ENCODE data around the gene CRY2. TPM values are rescaled to one million over a fixed set of nuclear protein-coding genes. Genes with fewer than 3 reads are reported as not detected.

Gene CRY2
- polyA plus RNA-seq, 1 experiment = 16.7 TPM

DNA sequence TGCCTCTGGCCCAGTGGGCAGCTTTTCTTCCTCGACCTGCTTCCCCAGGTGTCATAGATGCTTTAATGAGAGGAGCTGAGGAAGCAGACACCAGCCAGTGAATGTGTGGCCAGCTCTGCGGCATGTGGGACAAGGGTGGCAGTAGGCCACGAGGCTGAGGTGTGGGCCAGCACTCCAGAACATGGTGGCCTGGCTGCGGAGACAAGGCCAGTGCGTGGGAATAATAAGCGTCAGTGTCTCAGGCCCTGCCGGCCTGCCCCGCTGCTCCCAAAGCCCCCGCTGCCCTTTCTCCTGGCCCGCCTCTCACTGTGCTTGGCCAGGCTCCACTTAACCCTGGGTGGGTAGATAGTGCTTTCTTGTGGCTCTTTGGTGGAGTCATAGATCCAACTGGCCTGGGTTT, 40.3 kb downstream of the CRY2 start:
- ChIA-PET CTCF (interaction anchor here (0.5 to 3.9 kb wide), 3 partner anchors 15 to 62 kb away, joined by 3 to 11 read pairs (median 4); no protein-coding TSS in a partner anchor), POLR2A (no interaction called here)
- H3K27me3 ChIP-seq (ENCODE audit: control insufficient read depth, insufficient read depth, low read length) = peaks cover 3% of the 10 kb centered on the region; the same call in 1 of the 2 replicates
- TF ChIP-seq, protein P1, sequence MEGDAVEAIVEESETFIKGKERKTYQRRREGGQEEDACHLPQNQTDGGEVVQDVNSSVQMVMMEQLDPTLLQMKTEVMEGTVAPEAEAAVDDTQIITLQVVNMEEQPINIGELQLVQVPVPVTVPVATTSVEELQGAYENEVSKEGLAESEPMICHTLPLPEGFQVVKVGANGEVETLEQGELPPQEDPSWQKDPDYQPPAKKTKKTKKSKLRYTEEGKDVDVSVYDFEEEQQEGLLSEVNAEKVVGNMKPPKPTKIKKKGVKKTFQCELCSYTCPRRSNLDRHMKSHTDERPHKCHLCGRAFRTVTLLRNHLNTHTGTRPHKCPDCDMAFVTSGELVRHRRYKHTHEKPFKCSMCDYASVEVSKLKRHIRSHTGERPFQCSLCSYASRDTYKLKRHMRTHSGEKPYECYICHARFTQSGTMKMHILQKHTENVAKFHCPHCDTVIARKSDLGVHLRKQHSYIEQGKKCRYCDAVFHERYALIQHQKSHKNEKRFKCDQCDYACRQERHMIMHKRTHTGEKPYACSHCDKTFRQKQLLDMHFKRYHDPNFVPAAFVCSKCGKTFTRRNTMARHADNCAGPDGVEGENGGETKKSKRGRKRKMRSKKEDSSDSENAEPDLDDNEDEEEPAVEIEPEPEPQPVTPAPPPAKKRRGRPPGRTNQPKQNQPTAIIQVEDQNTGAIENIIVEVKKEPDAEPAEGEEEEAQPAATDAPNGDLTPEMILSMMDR (IDR thresholded peaks at IDR 0.05; ENCODE audit: insufficient read depth, low read depth, low read length) = no peak
- no peak for DNase-seq (ENCODE audit: low read depth)
- no peaks in the 10 kb centered on the region; the same call in 1 of the 2 replicates for H3K36me3 ChIP-seq (ENCODE audit: control insufficient read depth, insufficient read depth, low read length)
- no peak overlapping the region for H3K4me3 ChIP-seq (ENCODE audit: low read depth, low read length)

DNA sequence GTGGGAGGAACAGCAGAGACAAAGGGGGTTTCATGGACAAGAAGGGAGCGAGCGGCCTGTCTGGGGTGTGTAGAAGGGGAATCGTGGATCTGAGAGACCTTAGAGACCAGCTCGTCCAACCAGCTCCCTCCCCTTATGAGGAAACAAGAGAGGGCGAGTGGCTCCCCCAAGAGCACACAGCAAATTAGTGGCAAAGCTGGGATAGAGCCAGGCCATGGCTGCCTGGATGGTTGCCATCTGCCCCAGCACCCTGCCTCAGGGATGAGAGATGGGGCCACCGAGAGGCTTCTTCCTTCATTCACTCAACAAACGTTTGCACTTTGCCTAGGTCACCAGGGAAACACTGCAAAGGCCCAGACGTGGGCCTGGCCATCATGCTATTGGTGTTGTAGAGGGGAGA, 42.3 kb downstream of the CRY2 start:
- H3K36me3 ChIP-seq (ENCODE audit: control insufficient read depth, insufficient read depth, low read length) = no peaks in the 10 kb centered on the region
- H3K4me3 ChIP-seq (ENCODE audit: low read depth, low read length) = no peak overlapping the region
- TF ChIP-seq, protein P1 (IDR thresholded peaks at IDR 0.05; ENCODE audit: insufficient read depth, low read depth, low read length) = no peak
- no peak for DNase-seq (ENCODE audit: low read depth)
- ChIA-PET POLR2A (no interaction called here), CTCF (interaction anchor here (3.9 kb wide), 1 partner anchor 17 kb away, joined by 11 read pairs; no protein-coding TSS in a partner anchor)
- peaks cover 3% of the 10 kb centered on the region; the same call in 1 of the 2 replicates for H3K27me3 ChIP-seq (ENCODE audit: control insufficient read depth, insufficient read depth, low read length)

DNA sequence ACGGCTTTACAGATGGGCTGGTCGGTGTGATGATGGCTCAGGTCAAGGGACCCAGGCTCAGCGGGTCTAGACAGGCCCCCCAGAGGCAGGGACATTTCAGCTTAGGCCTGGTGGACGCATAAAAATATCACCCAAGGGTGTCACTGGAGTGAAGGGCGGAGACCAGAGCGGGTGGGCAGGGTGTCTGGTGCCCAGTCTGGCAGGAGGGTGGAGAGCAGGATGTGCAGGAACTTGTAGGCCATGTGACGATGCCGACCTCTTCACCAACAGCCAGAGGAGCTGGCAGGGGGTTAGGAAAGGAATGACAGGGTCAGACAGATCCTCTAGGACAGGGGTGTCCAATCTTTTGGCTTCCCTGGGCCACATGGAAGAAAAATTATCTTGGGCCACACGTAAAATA, 42.7 kb downstream of the CRY2 start:
- ChIA-PET CTCF (interaction anchor here (3.9 kb wide), 1 partner anchor 17 kb away, joined by 11 read pairs; no protein-coding TSS in a partner anchor), POLR2A (no interaction called here)
- H3K36me3 ChIP-seq (ENCODE audit: control insufficient read depth, insufficient read depth, low read length) = no peaks in the 10 kb centered on the region
- TF ChIP-seq, protein P1 (IDR thresholded peaks at IDR 0.05; ENCODE audit: insufficient read depth, low read depth, low read length) = no peak
- no peak overlapping the region for H3K4me3 ChIP-seq (ENCODE audit: low read depth, low read length)
- peaks cover 3% of the 10 kb centered on the region; the same call in 1 of the 2 replicates for H3K27me3 ChIP-seq (ENCODE audit: control insufficient read depth, insufficient read depth, low read length)
- no peak for DNase-seq (ENCODE audit: low read depth)

GRCh38 chr11:45890886-45891550, 43.7 kb downstream of the CRY2 start:
- Histone ChIP-seq H3K36me3 (ENCODE audit: control insufficient read depth, insufficient read depth, low read length) (no peaks in the 10 kb centered on the region), H3K27me3 (ENCODE audit: control insufficient read depth, insufficient read depth, low read length) (peaks cover 3% of the 10 kb centered on the region), H3K4me3 (ENCODE audit: low read depth, low read length) (no peak overlapping the region)
- TF ChIP-seq, protein P1 (IDR thresholded peaks at IDR 0.05; ENCODE audit: insufficient read depth, low read depth, low read length) = no peak
- no peak for DNase-seq (ENCODE audit: low read depth)
- CTCF ChIA-PET = interaction anchor here (1.4 kb wide), 1 partner anchor 18 kb away, joined by 3 read pairs; no protein-coding TSS in a partner anchor
- POLR2A ChIA-PET = no interaction called here

GRCh38 chr11:45892856-45893255, 45.6 kb downstream of the CRY2 start:
- H3K27me3 ChIP-seq (ENCODE audit: control insufficient read depth, insufficient read depth, low read length) = peaks cover 3% of the 10 kb centered on the region

More at GRCh38 chr11:45892856-45893255, 45.6 kb downstream of the CRY2 start:
- DNase-seq (ENCODE audit: low read depth) = no peak
- no peak overlapping the region for H3K4me3 ChIP-seq (ENCODE audit: low read depth, low read length)
- ChIA-PET CTCF (no interaction called here), POLR2A (no interaction called here)
- TF ChIP-seq, protein P1 (IDR thresholded peaks at IDR 0.05; ENCODE audit: insufficient read depth, low read depth, low read length) = no peak
- H3K36me3 ChIP-seq (ENCODE audit: control insufficient read depth, insufficient read depth, low read length) = no peaks in the 10 kb centered on the region

Measured in BJ (cell line).